Neuronal stem cell (in vitro differentiated cells): ENCODE results near the gene PRRC2B.
A peak's percentile ranks its signal among the peaks of the same experiment; 100 is the strongest.
"Not testable (repeated sequence)": the region's sequence is repeated elsewhere in the genome, so short reads cannot be mapped to it uniquely, and the experiment has no call there.

Experiments used
- DNase-seq: peaks from one replicate; pipeline ENCODE4 v3.0.0-alpha.2; 2013; ENCODE audit warnings: low spot score
- H2AFZ ChIP-seq: one replicate; pipeline ENCODE4 v1.6.1; 2013; ENCODE audit warnings: mild to moderate bottlenecking, low read length, inconsistent platforms
- H2AK5ac ChIP-seq: 2 replicates; pipeline ENCODE4 v1.6.1; 2013; ENCODE audit warnings: low read depth, mild to moderate bottlenecking, inconsistent platforms, low read length, moderate library complexity, mixed read lengths
- H2BK120ac ChIP-seq: 2 replicates; pipeline ENCODE4 v1.6.1; 2013; ENCODE audit warnings: low read depth, mild to moderate bottlenecking, inconsistent platforms, low read length, moderate library complexity, mixed read lengths
- H2BK12ac ChIP-seq: one replicate; pipeline ENCODE4 v1.6.1; 2013; ENCODE audit warnings: low read length, inconsistent platforms
- H2BK15ac ChIP-seq: 2 replicates; pipeline ENCODE4 v1.6.1; 2013; ENCODE audit warnings: mild to moderate bottlenecking, low read length, inconsistent platforms, mixed read lengths
- H2BK5ac ChIP-seq: one replicate; pipeline ENCODE4 v1.6.1; 2013; ENCODE audit warnings: inconsistent platforms, mild to moderate bottlenecking, low read length, moderate library complexity
- H3K14ac ChIP-seq: one replicate; pipeline ENCODE4 v1.6.1; 2013; ENCODE audit warnings: low read length, inconsistent platforms
- H3K18ac ChIP-seq: 2 replicates; pipeline ENCODE4 v1.6.1; 2013; ENCODE audit warnings: low read length, inconsistent platforms
- H3K23ac ChIP-seq: 2 replicates; pipeline ENCODE4 v1.6.1; 2013; ENCODE audit warnings: low read depth, mild to moderate bottlenecking, mixed read lengths, low read length, inconsistent platforms; ENCODE audit not compliant: poor library complexity
- H3K27ac ChIP-seq: replicated peaks from 3 replicates; pipeline ENCODE4 v1.5.1; 2013; ENCODE audit warnings: low read length, inconsistent platforms
- H3K27me3 ChIP-seq, 3 experiments: 2 replicates each; pipeline ENCODE4 v1.6.1; 2013; ENCODE audit warnings: low read length in 3 of 3, mild to moderate bottlenecking in 2 of 3, inconsistent platforms in 1 of 3, low read depth in 1 of 3, mixed read lengths in 1 of 3, moderate library complexity in 1 of 3; ENCODE audit not compliant: control insufficient read depth in 3 of 3, insufficient read depth in 3 of 3
- H3K36me3 ChIP-seq, 2 donors: replicated peaks in 1 of 2; 2 replicates each; pipeline ENCODE4 v1.6.1; 2013; ENCODE audit warnings: low read length in 2 of 2; ENCODE audit not compliant: control insufficient read depth in 2 of 2, insufficient read depth in 2 of 2
- H3K4ac ChIP-seq: 2 replicates; pipeline ENCODE4 v1.6.1; 2013; ENCODE audit warnings: inconsistent platforms, mild to moderate bottlenecking, low read length, moderate library complexity
- H3K4me1 ChIP-seq, 2 donors: 1 replicate in 1 of 2; 2 replicates in 1 of 2; pipeline ENCODE4 v1.6.1; 2013; ENCODE audit warnings: low read length in 2 of 2, low read depth in 1 of 2; ENCODE audit not compliant: control insufficient read depth in 2 of 2, insufficient read depth in 1 of 2
- H3K4me2 ChIP-seq: one replicate; pipeline ENCODE4 v1.6.1; 2013; ENCODE audit warnings: mild to moderate bottlenecking, low read length, inconsistent platforms; ENCODE audit not compliant: insufficient read depth, poor library complexity, severe bottlenecking
- H3K4me3 ChIP-seq, 2 donors: 2 replicates each; pipeline ENCODE4 v1.5.1; 2013; ENCODE audit warnings: low read length in 2 of 2, mild to moderate bottlenecking in 2 of 2, inconsistent platforms in 1 of 2, moderate library complexity in 1 of 2
- H3K79me1 ChIP-seq: one replicate; pipeline ENCODE4 v1.6.1; 2013; ENCODE audit warnings: low read depth, mild to moderate bottlenecking, inconsistent platforms, low read length, moderate library complexity
- H3K9ac ChIP-seq: one replicate; pipeline ENCODE4 v1.6.1; 2013; ENCODE audit warnings: mild to moderate bottlenecking, low read depth, low read length, inconsistent platforms; ENCODE audit not compliant: poor library complexity
- H3K9me3 ChIP-seq, 2 donors: replicated peaks in 1 of 2; 2 replicates each; pipeline versions ENCODE3 to v1.6.1; 2013; ENCODE audit warnings: low read length in 2 of 2, mild to moderate bottlenecking in 2 of 2, inconsistent platforms in 1 of 2, low read depth in 1 of 2, mixed read lengths in 1 of 2, moderate library complexity in 1 of 2; ENCODE audit not compliant: control insufficient read depth in 2 of 2, insufficient read depth in 1 of 2
- H4K8ac ChIP-seq: one replicate; pipeline ENCODE4 v1.6.1; 2013; ENCODE audit warnings: low read depth, mild to moderate bottlenecking, inconsistent platforms, low read length, moderate library complexity
- H4K91ac ChIP-seq: one replicate; pipeline ENCODE4 v1.6.1; 2013; ENCODE audit warnings: low read length, low read depth, mild to moderate bottlenecking, inconsistent platforms; ENCODE audit not compliant: poor library complexity
- WGBS, 2 donors: extraction: QIAGEN DNeasy Blood & Tissue Kit; methylation state at CpG; one replicate each; pipeline ENCODE4 v1.1.7; 2013; ENCODE audit warnings: missing lambda C conversion rate in 2 of 2, mixed read lengths in 1 of 2; ENCODE audit not compliant: insufficient read length in 2 of 2, insufficient replicate concordance in 1 of 2; ENCODE audit errors: extremely low coverage in 2 of 2; 5-methylcytosine and 5-hydroxymethylcytosine counted together

PRRC2B gene

DNA sequence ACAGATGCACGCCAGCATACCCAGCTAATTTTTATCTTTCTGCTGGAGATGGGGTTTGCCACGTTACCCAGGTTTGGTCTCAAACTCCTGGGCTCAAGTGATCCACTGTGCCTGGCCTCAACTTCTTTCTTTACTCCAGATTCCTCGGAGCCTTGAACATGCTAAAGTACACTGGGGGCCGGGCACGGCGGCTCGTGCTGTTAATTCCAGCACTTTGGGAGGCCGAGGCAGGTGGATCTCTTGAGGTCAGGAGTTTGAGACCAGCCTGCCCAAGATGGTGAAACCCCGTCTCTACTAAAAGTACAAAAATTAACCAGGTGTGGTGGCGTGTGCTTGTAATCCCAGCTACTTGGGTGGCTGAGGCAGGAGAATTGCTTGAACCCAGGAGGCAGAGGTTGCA, 61.8 kb downstream of the PRRC2B start:
- not testable (repeated sequence) for H2AFZ ChIP-seq, H2BK120ac ChIP-seq, H3K79me1 ChIP-seq, H3K14ac ChIP-seq, DNase-seq, H3K4me3 ChIP-seq, H2BK15ac ChIP-seq, H2AK5ac ChIP-seq, H3K27ac ChIP-seq, H3K23ac ChIP-seq, H4K8ac ChIP-seq, H3K9me3 ChIP-seq, H3K9ac ChIP-seq, H3K18ac ChIP-seq, H4K91ac ChIP-seq, H3K27me3 ChIP-seq, H3K4me2 ChIP-seq, H3K4ac ChIP-seq, H2BK5ac ChIP-seq, H2BK12ac ChIP-seq, H3K4me1 ChIP-seq
- peaks cover 42 to 100% of the 10 kb centered on the region in 2 donors for H3K36me3 ChIP-seq
- WGBS, 2 donors, result no CpG with 5 or more reads among the region's 10 CpGs

DNA sequence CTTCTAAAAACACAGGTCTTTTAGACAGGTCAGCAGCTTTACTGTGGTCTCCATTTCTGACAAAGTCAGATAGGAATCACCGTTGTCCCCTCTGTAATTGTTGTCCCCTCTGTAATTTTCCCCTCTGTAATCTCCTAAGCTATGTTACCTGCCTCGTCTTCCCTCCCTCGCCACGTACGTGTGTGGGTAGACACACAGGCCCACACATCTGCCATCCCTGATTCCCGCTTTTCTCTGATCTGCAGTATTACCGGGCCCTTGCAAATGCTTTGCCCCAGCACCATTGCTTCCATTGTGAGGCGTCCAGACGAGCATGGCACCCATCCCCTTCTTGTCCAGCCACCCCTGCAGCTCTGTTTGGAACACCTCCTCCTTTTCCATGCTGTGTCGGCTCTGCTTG, 63.9 kb downstream of the PRRC2B start:
- Histone ChIP-seq H3K4ac (no peak overlapping the region), H2BK15ac (no peak overlapping the region), H3K14ac (no peak overlapping the region), H3K18ac (no peak overlapping the region), H3K4me3 (no peak overlapping the region), H3K4me2 (no peak overlapping the region), H3K9ac (no peak overlapping the region), H3K27ac (no peak overlapping the region), H2BK12ac (no peak overlapping the region), H2AK5ac (no peak overlapping the region), H3K27me3 (no peaks in the 10 kb centered on the region), H2BK5ac (no peak overlapping the region), H3K4me1 (no peaks in the 10 kb centered on the region), H4K91ac (no peak overlapping the region), H3K23ac (no peak overlapping the region), H4K8ac (no peak overlapping the region), H3K79me1 (peaks cover 6% of the 10 kb centered on the region), H3K9me3 (no peaks in the 10 kb centered on the region), H3K36me3 (peaks cover 53 to 99% of the 10 kb centered on the region in 2 donors), H2BK120ac (no peak overlapping the region), H2AFZ (no peak overlapping the region)
- no peak for DNase-seq
- no CpG with 5 or more reads among the region's 10 CpGs for WGBS, 2 donors

DNA sequence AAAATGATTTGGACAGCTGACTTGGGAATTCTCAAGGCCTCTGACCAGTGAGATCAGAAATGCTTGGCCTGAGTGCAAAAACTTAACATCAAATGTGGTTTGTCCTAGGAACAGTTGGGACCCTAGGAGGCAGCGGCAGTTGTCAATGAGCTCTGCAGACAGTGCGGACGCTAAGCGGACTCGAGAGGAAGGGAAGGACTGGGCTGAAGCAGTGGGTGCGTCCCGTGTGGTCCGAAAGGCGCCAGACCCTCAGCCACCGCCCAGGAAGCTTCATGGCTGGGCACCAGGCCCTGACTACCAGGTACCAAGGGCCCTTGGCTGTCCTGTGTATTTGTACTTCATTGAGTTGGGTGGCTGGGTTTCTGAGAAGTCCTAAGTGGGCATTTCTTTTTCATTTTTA, 65.2 kb downstream of the PRRC2B start:
- Histone ChIP-seq H2AK5ac (no peak overlapping the region), H3K36me3 (peaks cover 60 to 99% of the 10 kb centered on the region in 2 donors), H3K18ac (peak overlapping the region; percentile 25), H2AFZ (no peak overlapping the region), H3K9ac (no peak overlapping the region), H2BK15ac (no peak overlapping the region), H2BK12ac (no peak overlapping the region), H3K4me2 (no peak overlapping the region), H4K91ac (no peak overlapping the region), H2BK120ac (no peak overlapping the region), H3K23ac (no peak overlapping the region), H2BK5ac (no peak overlapping the region), H3K4me3 (no peak overlapping the region), H3K79me1 (peaks cover 6% of the 10 kb centered on the region), H3K4me1 (no peaks in the 10 kb centered on the region), H3K4ac (no peak overlapping the region), H3K27ac (no peak overlapping the region), H4K8ac (no peak overlapping the region), H3K9me3 (no peaks in the 10 kb centered on the region), H3K14ac (no peak overlapping the region), H3K27me3 (no peaks in the 10 kb centered on the region)
- no peak for DNase-seq
- WGBS, 2 donors, result no CpG with 5 or more reads among the region's 10 CpGs

- H3K4me2 ChIP-seq, result no peak overlapping the region
- no peak for DNase-seq
- H3K4me3 ChIP-seq, result peak overlapping the region in 1 of 2 donors; percentile 14
- no peak overlapping the region for H2AK5ac ChIP-seq
- H3K79me1 ChIP-seq, result peaks cover 6% of the 10 kb centered on the region
- no peak overlapping the region for H3K4ac ChIP-seq
- no peak overlapping the region for H2BK5ac ChIP-seq
- no peak overlapping the region for H2BK15ac ChIP-seq
- H2AFZ ChIP-seq, result no peak overlapping the region
- no peak overlapping the region for H2BK120ac ChIP-seq
- H3K36me3 ChIP-seq, result peaks cover 64 to 99% of the 10 kb centered on the region in 2 donors
- H4K8ac ChIP-seq, result no peak overlapping the region
- H2BK12ac ChIP-seq, result no peak overlapping the region
- no peak overlapping the region for H3K27ac ChIP-seq
- H3K9me3 ChIP-seq, result no peaks in the 10 kb centered on the region
- H3K9ac ChIP-seq, result no peak overlapping the region
- no peak overlapping the region for H4K91ac ChIP-seq
- WGBS, 2 donors, result no CpG with 5 or more reads among the region's 1 CpG
- no peaks in the 10 kb centered on the region for H3K27me3 ChIP-seq
- no peaks in the 10 kb centered on the region for H3K4me1 ChIP-seq
- H3K14ac ChIP-seq, result no peak overlapping the region
- H3K23ac ChIP-seq, result no peak overlapping the region
- no peak overlapping the region for H3K18ac ChIP-seq
Measured at GRCh38 chr9:131461166-131461565, 67.3 kb downstream of the PRRC2B start.
